HG02840 (cell line): ENCODE data around the gene WNT9A.
"Not testable (repeated sequence)": the region's sequence is repeated elsewhere in the genome, so short reads cannot be mapped to it uniquely, and the experiment has no call there.

Source experiments
- ATAC-seq: cut with Tn5 transposase; IDR thresholded peaks from one replicate; pipeline ENCODE4 v1.9.1; 2021; ENCODE audit warnings: mild to moderate bottlenecking, moderate library complexity, moderate number of reproducible peaks; ENCODE audit not compliant: unreplicated experiment, low FRiP score

The WNT9A gene

GRCh38 chr1:227947676-227948492 is at the start of gene WNT9A:
WNT9A (minus strand) TSS chr1:227947932; CDS start chr1:227947887, 45 bp downstream.
- ATAC-seq, result no peak

- ATAC-seq, result no peak
These were observed 48.6 kb upstream of the WNT9A start for GRCh38 chr1:227996187-227996950.

GRCh38 chr1:227994632-227995300 is 47.0 kb upstream of the WNT9A start:
- ATAC-seq, result no peak

GRCh38 chr1:227987181-227987580 is 39.4 kb upstream of the WNT9A start:
- no peak for ATAC-seq

- ATAC-seq, result not testable (repeated sequence)
These were observed 28.0 kb upstream of the WNT9A start for GRCh38 chr1:227975583-227976283.

- not testable (repeated sequence) for ATAC-seq
These were observed 26.1 kb upstream of the WNT9A start for GRCh38 chr1:227973724-227974288.

- ATAC-seq, result not testable (repeated sequence)
These were observed 25.2 kb upstream of the WNT9A start for GRCh38 chr1:227972843-227973374.

GRCh38 chr1:227972283-227972679 is 24.5 kb upstream of the WNT9A start:
- not testable (repeated sequence) for ATAC-seq

- not testable (repeated sequence) for ATAC-seq
These were observed 24.0 kb upstream of the WNT9A start for GRCh38 chr1:227971643-227972282.

GRCh38 chr1:227971216-227971615 is 23.5 kb upstream of the WNT9A start:
- not testable (repeated sequence) for ATAC-seq

- not testable (repeated sequence) for ATAC-seq
These were observed 22.6 kb upstream of the WNT9A start for GRCh38 chr1:227970076-227970995.

- ATAC-seq, result not testable (repeated sequence)
These were observed 20.1 kb upstream of the WNT9A start for GRCh38 chr1:227967815-227968214.

- not testable (repeated sequence) for ATAC-seq
These were observed 19.0 kb upstream of the WNT9A start for GRCh38 chr1:227966733-227967132.

GRCh38 chr1:227961651-227962466 is 14.1 kb upstream of the WNT9A start:
- ATAC-seq, result no peak

GRCh38 chr1:227959325-227959860 is 11.7 kb upstream of the WNT9A start:
- no peak for ATAC-seq

GRCh38 chr1:227958617-227959324 is 11.0 kb upstream of the WNT9A start:
- ATAC-seq, result no peak
